ENCODE measurements around the gene COL5A3.

GRCh38 chr19:9914315-9915207 is 95.7 kb downstream of the COL5A3 start:
- TF ChIP-seq SP1 (IDR thresholded peaks at IDR 0.05): no peak
- peak; percentile 57 to 61 for TF ChIP-seq RAD21 (IDR thresholded peaks at IDR 0.05)
- TF ChIP-seq YY1 (IDR thresholded peaks at IDR 0.05): no peak
- TF ChIP-seq, protein P1, sequence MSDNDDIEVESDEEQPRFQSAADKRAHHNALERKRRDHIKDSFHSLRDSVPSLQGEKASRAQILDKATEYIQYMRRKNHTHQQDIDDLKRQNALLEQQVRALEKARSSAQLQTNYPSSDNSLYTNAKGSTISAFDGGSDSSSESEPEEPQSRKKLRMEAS (IDR thresholded peaks at IDR 0.05): no peak
- TF ChIP-seq RXRA (IDR thresholded peaks at IDR 0.05): no peak
- TF ChIP-seq CTCF (IDR thresholded peaks at IDR 0.05; ENCODE audit: low read depth, low read length, missing input control): peak; percentile 50
- TF ChIP-seq TAF1 (conservative IDR thresholded peaks at IDR 0.05): no peak
- TF ChIP-seq, protein P2, sequence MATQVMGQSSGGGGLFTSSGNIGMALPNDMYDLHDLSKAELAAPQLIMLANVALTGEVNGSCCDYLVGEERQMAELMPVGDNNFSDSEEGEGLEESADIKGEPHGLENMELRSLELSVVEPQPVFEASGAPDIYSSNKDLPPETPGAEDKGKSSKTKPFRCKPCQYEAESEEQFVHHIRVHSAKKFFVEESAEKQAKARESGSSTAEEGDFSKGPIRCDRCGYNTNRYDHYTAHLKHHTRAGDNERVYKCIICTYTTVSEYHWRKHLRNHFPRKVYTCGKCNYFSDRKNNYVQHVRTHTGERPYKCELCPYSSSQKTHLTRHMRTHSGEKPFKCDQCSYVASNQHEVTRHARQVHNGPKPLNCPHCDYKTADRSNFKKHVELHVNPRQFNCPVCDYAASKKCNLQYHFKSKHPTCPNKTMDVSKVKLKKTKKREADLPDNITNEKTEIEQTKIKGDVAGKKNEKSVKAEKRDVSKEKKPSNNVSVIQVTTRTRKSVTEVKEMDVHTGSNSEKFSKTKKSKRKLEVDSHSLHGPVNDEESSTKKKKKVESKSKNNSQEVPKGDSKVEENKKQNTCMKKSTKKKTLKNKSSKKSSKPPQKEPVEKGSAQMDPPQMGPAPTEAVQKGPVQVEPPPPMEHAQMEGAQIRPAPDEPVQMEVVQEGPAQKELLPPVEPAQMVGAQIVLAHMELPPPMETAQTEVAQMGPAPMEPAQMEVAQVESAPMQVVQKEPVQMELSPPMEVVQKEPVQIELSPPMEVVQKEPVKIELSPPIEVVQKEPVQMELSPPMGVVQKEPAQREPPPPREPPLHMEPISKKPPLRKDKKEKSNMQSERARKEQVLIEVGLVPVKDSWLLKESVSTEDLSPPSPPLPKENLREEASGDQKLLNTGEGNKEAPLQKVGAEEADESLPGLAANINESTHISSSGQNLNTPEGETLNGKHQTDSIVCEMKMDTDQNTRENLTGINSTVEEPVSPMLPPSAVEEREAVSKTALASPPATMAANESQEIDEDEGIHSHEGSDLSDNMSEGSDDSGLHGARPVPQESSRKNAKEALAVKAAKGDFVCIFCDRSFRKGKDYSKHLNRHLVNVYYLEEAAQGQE (IDR thresholded peaks at IDR 0.05): no peak
